Activated naive CD4-positive, alpha-beta T cell treated with anti-CD3 and anti-CD28 coated beads for 36 hours (primary cell): ENCODE results near the gene PCDHGA4. TPM values are rescaled to one million over a fixed set of nuclear protein-coding genes. Genes with fewer than 3 reads are reported as not detected.
"Not testable (repeated sequence)": the region's sequence is repeated elsewhere in the genome, so short reads cannot be mapped to it uniquely, and the experiment has no call there.

Experiments used
- CTCF ChIA-PET: fragments of 350-600 bp; sonication (Branson Sonifier 250); formaldehyde crosslinking; loops from one replicate; lab custom pipeline; 2021; ENCODE audit warnings: antibody characterized with exemption; lab: Charles Lee
- DNase-seq: peaks from one replicate; pipeline ENCODE4 v3.0.0-alpha.2; 2020
- H3K27ac Mint-ChIP-seq: one replicate; pipeline ENCODE4 v1.8.0; 2021; ENCODE audit warnings: mild to moderate bottlenecking, mixed read lengths
- H3K27me3 Mint-ChIP-seq: one replicate; pipeline ENCODE4 v1.8.0; 2021; ENCODE audit warnings: low read depth, mixed read lengths
- H3K36me3 Mint-ChIP-seq: one replicate; pipeline ENCODE4 v1.8.0; 2021; ENCODE audit warnings: low read depth, mixed read lengths
- H3K4me1 Mint-ChIP-seq: one replicate; pipeline ENCODE4 v1.8.0; 2021; ENCODE audit warnings: low read depth, mixed read lengths
- H3K4me3 Mint-ChIP-seq: one replicate; pipeline ENCODE4 v1.8.0; 2021; ENCODE audit warnings: mild to moderate bottlenecking, moderate library complexity, mixed read lengths
- H3K9me3 Mint-ChIP-seq: one replicate; pipeline ENCODE4 v1.8.0; 2021; ENCODE audit warnings: mixed read lengths
- intact Hi-C: fragments of 100-400 bp; cut with micrococcal nuclease; formaldehyde crosslinking; loops from one replicate; pipeline ENCODE4 v1.15.1; 2023
- total RNA-seq, 2 experiments: library from RNA; stranded (reverse); gene quantifications; one replicate each; pipeline ENCODE4 v1.2.3, GENCODE V29; 2021

Gene PCDHGA4
- total RNA-seq, 2 experiments from 2014 or later: not detected

DNA sequence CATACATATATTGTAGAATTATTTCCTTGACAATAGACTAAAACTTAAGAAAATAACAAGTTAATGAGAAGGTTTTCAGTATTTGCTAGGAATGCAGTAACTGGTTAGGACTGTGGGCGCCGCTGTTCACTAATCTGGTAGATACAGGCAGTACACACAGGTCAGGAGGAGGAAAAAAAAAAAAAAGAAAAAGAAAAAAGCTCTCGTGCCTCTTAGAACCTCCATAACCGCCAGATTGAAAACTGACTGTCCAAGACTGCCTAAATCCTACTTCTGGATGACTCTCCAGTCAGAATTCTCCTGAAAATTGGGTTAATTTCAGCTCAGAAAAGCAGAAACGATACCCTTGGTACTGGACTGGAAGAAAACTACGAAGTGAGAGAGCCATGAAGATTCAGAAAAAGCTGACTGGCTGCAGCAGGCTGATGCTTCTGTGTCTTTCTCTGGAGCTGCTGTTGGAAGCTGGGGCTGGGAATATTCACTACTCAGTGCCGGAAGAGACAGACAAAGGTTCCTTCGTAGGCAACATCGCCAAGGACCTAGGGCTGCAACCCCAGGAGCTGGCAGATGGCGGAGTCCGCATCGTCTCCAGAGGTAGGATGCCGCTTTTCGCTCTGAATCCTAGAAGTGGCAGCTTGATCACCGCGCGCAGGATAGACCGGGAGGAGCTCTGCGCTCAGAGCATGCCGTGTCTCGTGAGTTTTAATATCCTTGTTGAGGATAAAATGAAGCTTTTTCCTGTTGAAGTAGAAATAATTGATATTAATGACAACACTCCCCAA, 24.3 kb upstream of the PCDHGA4 start, which contains the start of gene PCDHGA1:
Gene PCDHGA1 (plus strand): TSS at position 216 of the 782 bp plus-strand sequence.
- intact Hi-C loops: no loop called here
- CTCF ChIA-PET: interaction anchor here (0.7 to 2.7 kb wide), 4 partner anchors 9 to 233 kb away, joined by 3 to 19 read pairs (median 4); partner anchors contain the start of gene TAF7
- peaks cover 2% of the 10 kb centered on the region for H3K4me1 Mint-ChIP-seq
- H3K27me3 Mint-ChIP-seq: peaks cover 52% of the 10 kb centered on the region
- DNase-seq: peak; percentile 38
- no peak within 1 kb of the TSS for H3K27ac Mint-ChIP-seq
- H3K9me3 Mint-ChIP-seq: peaks cover 26% of the 10 kb centered on the region
- H3K4me3 Mint-ChIP-seq: no peak within 1 kb of the TSS
- peaks cover 19% of the 10 kb centered on the region for H3K36me3 Mint-ChIP-seq

GRCh38 chr5:141332571-141332970, 22.2 kb upstream of the PCDHGA4 start:
- H3K4me3 Mint-ChIP-seq, H3K27ac Mint-ChIP-seq, DNase-seq, H3K4me1 Mint-ChIP-seq, intact Hi-C loops, CTCF ChIA-PET: not testable (repeated sequence)
- H3K9me3 Mint-ChIP-seq: peaks cover 33% of the 10 kb centered on the region
- peaks cover 23% of the 10 kb centered on the region for H3K36me3 Mint-ChIP-seq
- H3K27me3 Mint-ChIP-seq: peaks cover 56% of the 10 kb centered on the region

- peaks cover 30% of the 10 kb centered on the region for H3K9me3 Mint-ChIP-seq
- peaks cover 61% of the 10 kb centered on the region for H3K27me3 Mint-ChIP-seq
- DNase-seq: peak; percentile 14
- no peak within 1 kb of the TSS for H3K4me3 Mint-ChIP-seq
- no peaks in the 10 kb centered on the region for H3K4me1 Mint-ChIP-seq
- no peak within 1 kb of the TSS for H3K27ac Mint-ChIP-seq
- intact Hi-C loops: no loop called here
- H3K36me3 Mint-ChIP-seq: peaks cover 23% of the 10 kb centered on the region
- CTCF ChIA-PET: interaction anchor here (0.6 to 1.8 kb wide), 5 partner anchors 8 to 64 kb away, joined by 3 to 7 read pairs (median 3); partner anchors contain the start of genes PCDHGA9 and TAF7
Observed at GRCh38 chr5:141338538-141339306, 16.1 kb upstream of the PCDHGA4 start, which contains the start of gene PCDHGA2. Gene PCDHGA2, plus strand, starts transcription at chr5:141338760.

GRCh38 chr5:141340781-141341354, 14.0 kb upstream of the PCDHGA4 start:
- Mint-ChIP-seq H3K27me3 (peaks cover 61% of the 10 kb centered on the region), H3K9me3 (peaks cover 31% of the 10 kb centered on the region), H3K36me3 (peaks cover 27% of the 10 kb centered on the region)
- H3K4me1 Mint-ChIP-seq, CTCF ChIA-PET, intact Hi-C loops, H3K4me3 Mint-ChIP-seq, DNase-seq, H3K27ac Mint-ChIP-seq: not testable (repeated sequence)

- CTCF ChIA-PET: interaction anchor here (0.8 to 1.9 kb wide), 2 partner anchors 22 to 49 kb away, joined by 3 to 4 read pairs; partner anchors contain the start of gene TAF7
- H3K4me3 Mint-ChIP-seq: no peak overlapping the region
- no peak overlapping the region for H3K27ac Mint-ChIP-seq
- H3K4me1 Mint-ChIP-seq: no peaks in the 10 kb centered on the region
- DNase-seq: no peak
- H3K27me3 Mint-ChIP-seq: peaks cover 62% of the 10 kb centered on the region
- intact Hi-C loops: loop anchor here (2.0 kb wide), 1 partner anchor 22 kb away; the partner anchor contains the start of gene TAF7
- peaks cover 23% of the 10 kb centered on the region for H3K36me3 Mint-ChIP-seq
- H3K9me3 Mint-ChIP-seq: peaks cover 32% of the 10 kb centered on the region
Observed at GRCh38 chr5:141342773-141343172, 12.0 kb upstream of the PCDHGA4 start.

DNA sequence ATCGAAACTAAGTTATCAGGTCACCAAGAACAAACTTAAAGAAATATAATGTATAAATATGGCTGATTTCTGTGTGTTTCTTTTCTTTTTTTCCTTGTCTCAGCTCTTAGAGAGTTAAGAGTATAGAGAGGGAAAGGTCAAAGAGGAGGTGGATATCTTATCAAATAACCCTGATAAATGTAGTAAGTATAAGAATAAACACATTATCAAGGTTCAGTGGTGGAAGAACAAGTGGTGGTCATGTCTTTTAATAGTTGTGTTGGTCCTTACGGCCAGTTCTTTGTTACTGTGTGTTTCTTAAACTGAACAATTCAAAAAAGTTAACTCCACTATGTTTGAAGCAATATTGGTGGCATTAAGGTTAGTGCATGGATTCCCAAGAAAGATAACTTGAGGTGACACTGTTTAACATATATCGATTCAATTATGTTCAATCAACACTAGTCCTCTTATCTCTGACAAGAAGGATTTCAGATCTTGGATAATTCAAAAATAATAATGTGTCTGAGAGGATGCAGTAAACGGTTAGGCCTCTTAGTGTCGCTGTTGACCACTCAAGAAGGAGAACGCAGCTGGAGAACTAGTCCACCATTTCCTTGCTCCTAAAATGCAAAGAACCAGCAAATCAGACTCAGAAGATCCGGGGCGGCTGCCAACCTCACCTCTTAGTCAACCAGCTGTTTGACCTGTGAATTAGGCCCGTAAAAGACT, 11.4 kb upstream of the PCDHGA4 start, which contains the start of gene PCDHGA3:
Gene PCDHGA3 (plus strand): TSS at position 588 of the 711 bp plus-strand sequence. CDS start 205 bp downstream, outside the sequence.
- peak; percentile 38 for DNase-seq
- CTCF ChIA-PET: interaction anchor here (1.3 to 1.9 kb wide), 3 partner anchors 12 to 22 kb away, joined by 3 to 4 read pairs (median 4); partner anchors contain the start of genes PCDHGA4 and TAF7
- peaks cover 26% of the 10 kb centered on the region for H3K9me3 Mint-ChIP-seq
- intact Hi-C loops: loop anchor here (2.0 kb wide), 1 partner anchor 23 kb away; the partner anchor contains the start of gene TAF7
- H3K27ac Mint-ChIP-seq: no peak within 1 kb of the TSS
- peak within 1 kb of the TSS; percentile 11 for H3K4me3 Mint-ChIP-seq
- peaks cover 17% of the 10 kb centered on the region for H3K36me3 Mint-ChIP-seq
- no peaks in the 10 kb centered on the region for H3K4me1 Mint-ChIP-seq
- peaks cover 56% of the 10 kb centered on the region for H3K27me3 Mint-ChIP-seq

- intact Hi-C loops: loop anchor here (2.0 kb wide), 1 partner anchor 23 kb away; the partner anchor contains the start of gene TAF7
- H3K9me3 Mint-ChIP-seq: peaks cover 23% of the 10 kb centered on the region
Observed at GRCh38 chr5:141343953-141344463, 10.8 kb upstream of the PCDHGA4 start.

DNA sequence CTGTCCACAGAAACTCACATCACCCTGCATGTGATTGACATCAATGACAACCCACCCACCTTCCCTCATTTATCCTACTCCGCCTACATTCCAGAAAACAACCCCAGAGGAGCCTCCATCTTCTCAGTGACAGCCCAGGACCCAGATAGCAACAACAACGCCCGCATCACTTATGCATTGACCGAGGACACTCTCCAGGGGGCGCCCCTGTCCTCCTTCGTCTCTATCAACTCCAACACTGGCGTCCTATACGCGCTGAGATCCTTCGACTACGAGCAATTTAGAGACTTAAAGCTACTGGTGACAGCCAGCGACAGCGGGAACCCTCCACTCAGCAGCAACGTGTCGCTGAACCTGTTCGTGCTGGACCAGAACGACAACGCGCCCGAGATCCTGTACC, 9.5 kb upstream of the PCDHGA4 start:
- Mint-ChIP-seq H3K9me3 (peaks cover 20% of the 10 kb centered on the region), H3K36me3 (peaks cover 12% of the 10 kb centered on the region), H3K27me3 (peaks cover 54% of the 10 kb centered on the region), H3K27ac (no peak overlapping the region), H3K4me3 (no peak overlapping the region), H3K4me1 (no peaks in the 10 kb centered on the region)
- CTCF ChIA-PET: no interaction called here
- intact Hi-C loops: no loop called here
- no peak for DNase-seq

More at GRCh38 chr5:141343953-141344463, 10.8 kb upstream of the PCDHGA4 start:
- H3K4me3 Mint-ChIP-seq: peak overlapping the region; percentile 11
- H3K4me1 Mint-ChIP-seq: no peaks in the 10 kb centered on the region
- H3K36me3 Mint-ChIP-seq: peaks cover 14% of the 10 kb centered on the region
- H3K27me3 Mint-ChIP-seq: peaks cover 56% of the 10 kb centered on the region
- CTCF ChIA-PET: interaction anchor here (0.9 to 1.5 kb wide), 3 partner anchors 11 to 222 kb away, joined by 3 to 4 read pairs (median 3); partner anchors contain the start of gene PCDHGA4
- no peak for DNase-seq
- H3K27ac Mint-ChIP-seq: no peak overlapping the region

DNA sequence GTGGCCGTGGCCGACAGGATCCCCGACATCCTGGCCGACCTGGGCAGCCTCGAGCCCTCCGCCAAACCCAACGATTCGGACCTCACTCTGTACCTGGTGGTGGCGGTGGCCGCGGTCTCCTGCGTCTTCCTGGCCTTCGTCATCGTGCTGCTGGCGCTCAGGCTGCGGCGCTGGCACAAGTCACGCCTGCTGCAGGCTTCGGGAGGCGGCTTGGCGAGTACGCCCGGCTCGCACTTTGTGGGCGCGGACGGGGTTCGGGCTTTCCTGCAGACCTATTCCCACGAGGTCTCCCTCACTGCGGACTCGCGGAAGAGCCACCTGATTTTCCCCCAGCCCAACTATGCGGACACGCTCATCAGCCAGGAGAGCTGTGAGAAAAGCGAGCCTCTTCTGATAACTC, 8.8 kb upstream of the PCDHGA4 start:
- H3K27ac Mint-ChIP-seq, CTCF ChIA-PET, H3K4me1 Mint-ChIP-seq, intact Hi-C loops, DNase-seq, H3K4me3 Mint-ChIP-seq: not testable (repeated sequence)
- peaks cover 21% of the 10 kb centered on the region for H3K9me3 Mint-ChIP-seq
- H3K36me3 Mint-ChIP-seq: peaks cover 11% of the 10 kb centered on the region
- peaks cover 60% of the 10 kb centered on the region for H3K27me3 Mint-ChIP-seq

DNA sequence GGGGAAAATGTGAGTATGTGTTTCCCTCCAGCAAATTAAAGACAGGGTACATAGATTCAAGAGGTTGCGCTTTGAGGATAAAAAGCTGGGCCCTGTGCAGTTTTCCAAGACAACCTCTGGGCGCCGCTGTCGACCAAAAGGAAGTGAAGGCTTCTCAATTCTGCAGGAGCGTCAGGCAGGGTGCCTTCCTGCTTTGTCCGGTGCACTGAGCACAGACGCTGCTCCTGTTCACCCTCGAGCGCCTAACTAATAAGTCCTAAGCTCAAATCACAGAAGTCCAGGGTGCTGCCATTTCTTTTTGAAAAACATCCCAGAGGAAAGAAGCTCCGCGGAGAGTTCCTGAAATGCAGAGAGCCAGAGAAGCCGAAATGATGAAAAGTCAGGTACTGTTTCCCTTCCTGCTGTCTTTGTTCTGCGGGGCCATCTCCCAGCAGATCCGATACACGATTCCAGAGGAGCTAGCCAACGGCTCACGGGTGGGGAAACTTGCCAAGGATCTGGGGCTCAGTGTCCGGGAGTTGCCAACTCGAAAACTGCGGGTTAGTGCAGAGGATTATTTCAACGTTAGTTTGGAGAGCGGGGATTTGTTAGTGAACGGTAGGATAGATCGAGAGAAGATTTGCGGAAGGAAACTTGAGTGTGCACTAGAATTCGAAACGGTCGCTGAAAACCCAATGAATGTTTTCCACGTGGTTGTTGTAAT, 4.8 kb upstream of the PCDHGA4 start, which contains the start of gene PCDHGB1:
Gene PCDHGB1 (plus strand): TSS at position 183 of the 703 bp plus-strand sequence. CDS start 162 bp downstream, at position 345.
- H3K27ac Mint-ChIP-seq: no peak within 1 kb of the TSS
- peak; percentile 56 for DNase-seq

More for the DNA sequence above, 4.8 kb upstream of the PCDHGA4 start, which contains the start of gene PCDHGB1:
- intact Hi-C loops: no loop called here
- Mint-ChIP-seq H3K4me1 (no peaks in the 10 kb centered on the region), H3K4me3 (no peak within 1 kb of the TSS), H3K9me3 (peaks cover 25% of the 10 kb centered on the region), H3K36me3 (peaks cover 15% of the 10 kb centered on the region), H3K27me3 (peaks cover 54% of the 10 kb centered on the region)
- CTCF ChIA-PET: interaction anchor here (0.6 to 1.5 kb wide), 7 partner anchors 14 to 1780 kb away, joined by 3 to 5 read pairs (median 3); partner anchors contain the start of gene PCDHGA5
